ENCODE results near the gene EPB41L1. TPM values are rescaled to one million over a fixed set of nuclear protein-coding genes. Genes with fewer than 3 reads are reported as not detected.

EPB41L1 gene
- polyA plus RNA-seq, 1 donor, result 27.5 TPM

DNA sequence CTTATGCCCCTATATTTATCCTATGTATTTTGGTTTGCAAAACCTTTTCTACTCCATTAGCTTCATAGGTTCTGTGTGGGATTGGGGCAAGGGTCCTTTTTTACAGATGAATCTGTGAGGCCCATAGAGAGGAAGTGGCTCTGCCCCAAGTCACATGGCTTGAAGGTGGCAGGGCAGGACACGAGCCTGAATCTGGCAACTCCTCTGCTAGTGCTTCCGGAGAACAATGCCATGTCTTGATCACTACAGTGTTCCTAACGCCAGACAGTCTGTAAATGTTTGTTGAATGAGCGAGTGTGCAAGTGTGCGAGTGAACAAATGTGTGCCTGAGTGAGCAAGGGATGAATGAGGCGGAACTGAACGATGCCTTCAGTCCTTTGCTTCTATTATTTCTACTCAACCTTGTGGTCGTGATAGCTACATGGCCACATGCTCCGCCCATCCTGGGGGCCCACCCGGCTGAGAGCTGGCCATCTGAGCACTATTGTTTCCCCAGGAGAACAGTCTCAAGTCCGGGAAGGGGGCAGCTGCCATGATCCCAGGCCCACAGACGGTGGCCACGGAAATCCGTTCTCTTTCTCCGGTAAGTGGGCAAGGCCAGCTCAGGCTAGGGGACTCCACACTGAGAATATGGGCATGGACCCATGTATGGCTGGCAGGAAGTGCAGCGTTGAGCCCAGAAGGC, 64.0 kb downstream of the EPB41L1 start:
- Histone ChIP-seq H3K9me3 (ENCODE audit: control insufficient read depth, low read depth, low read length) (no peaks in the 10 kb centered on the region), H3K27ac (ENCODE audit: low read length) (no peak overlapping the region), H3K4me3 (ENCODE audit: low read length) (no peak overlapping the region), H3K4me1 (ENCODE audit: control insufficient read depth, insufficient read depth, low read length) (no peaks in the 10 kb centered on the region), H3K27me3 (ENCODE audit: control insufficient read depth, insufficient read depth, low read length) (no peaks in the 10 kb centered on the region), H3K36me3 (ENCODE audit: control insufficient read depth, insufficient read depth, low read length) (peaks cover 44% of the 10 kb centered on the region)
- DNase-seq, result no peak
- no CpG with 5 or more reads among the region's 16 CpGs for WGBS (ENCODE audit: insufficient coverage, low lambda C conversion rate)

DNA sequence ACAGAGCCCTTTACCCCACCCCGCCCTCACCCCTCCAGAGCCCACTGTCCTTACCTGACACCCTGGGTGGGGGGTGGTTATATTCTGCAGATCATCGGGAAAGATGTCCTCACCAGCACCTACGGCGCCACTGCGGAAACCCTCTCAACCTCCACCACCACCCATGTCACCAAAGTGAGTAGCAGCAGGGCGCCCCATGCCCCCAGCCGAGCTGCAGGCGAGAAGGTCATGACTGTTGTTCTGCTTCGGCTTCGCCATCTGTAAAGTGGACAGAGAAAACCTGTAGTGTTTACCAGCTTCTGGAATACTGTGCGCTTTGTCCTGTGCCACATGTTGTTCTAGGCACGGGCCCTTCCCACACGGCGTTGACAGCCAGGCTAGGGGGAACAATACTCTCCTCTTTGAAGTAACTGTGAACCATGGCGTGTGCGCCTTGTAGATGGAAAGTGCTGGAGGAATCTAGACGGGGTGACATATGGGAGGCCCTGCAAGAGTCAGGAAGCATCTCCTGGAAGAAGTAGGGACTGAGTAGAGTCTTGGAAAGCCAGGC, 65.2 kb downstream of the EPB41L1 start:
- H3K4me1 ChIP-seq (ENCODE audit: control insufficient read depth, insufficient read depth, low read length), result no peaks in the 10 kb centered on the region

DNA sequence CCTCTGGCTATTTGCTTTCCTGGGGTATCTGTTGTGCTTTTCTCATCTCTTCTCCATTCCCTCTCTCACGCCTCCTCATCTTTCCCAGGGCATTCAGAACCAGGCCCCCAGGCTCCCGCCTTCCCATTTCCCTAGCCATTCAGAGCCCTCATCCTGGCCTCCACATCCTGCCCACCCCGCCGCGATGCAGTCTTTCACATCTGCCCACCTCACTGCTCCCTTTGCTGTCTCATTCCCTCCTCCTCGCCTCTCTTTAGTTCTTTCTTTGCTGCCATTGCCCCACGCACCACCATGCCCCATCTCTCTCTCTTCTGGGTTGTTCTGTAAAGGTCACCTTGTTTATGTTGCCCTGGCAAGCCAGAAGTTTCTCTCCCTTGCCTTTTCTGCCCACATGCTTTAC, 71.1 kb downstream of the EPB41L1 start:
- H3K27me3 ChIP-seq (ENCODE audit: control insufficient read depth, insufficient read depth, low read length), result no peaks in the 10 kb centered on the region
- WGBS (ENCODE audit: insufficient coverage, low lambda C conversion rate), result no CpG with 5 or more reads among the region's 7 CpGs
- no peak for DNase-seq
- H3K9me3 ChIP-seq (ENCODE audit: control insufficient read depth, low read depth, low read length), result no peaks in the 10 kb centered on the region
- peaks cover 44% of the 10 kb centered on the region for H3K36me3 ChIP-seq (ENCODE audit: control insufficient read depth, insufficient read depth, low read length)
- no peaks in the 10 kb centered on the region for H3K4me1 ChIP-seq (ENCODE audit: control insufficient read depth, insufficient read depth, low read length)
- no peak overlapping the region for H3K27ac ChIP-seq (ENCODE audit: low read length)
- H3K4me3 ChIP-seq (ENCODE audit: low read length), result no peak overlapping the region

More for the DNA sequence above, 65.2 kb downstream of the EPB41L1 start:
- no peak for DNase-seq
- Histone ChIP-seq H3K27me3 (ENCODE audit: control insufficient read depth, insufficient read depth, low read length) (no peaks in the 10 kb centered on the region), H3K4me3 (ENCODE audit: low read length) (no peak overlapping the region), H3K27ac (ENCODE audit: low read length) (no peak overlapping the region), H3K36me3 (ENCODE audit: control insufficient read depth, insufficient read depth, low read length) (peaks cover 39% of the 10 kb centered on the region), H3K9me3 (ENCODE audit: control insufficient read depth, low read depth, low read length) (no peaks in the 10 kb centered on the region)
- no CpG with 5 or more reads among the region's 17 CpGs for WGBS (ENCODE audit: insufficient coverage, low lambda C conversion rate)

DNA sequence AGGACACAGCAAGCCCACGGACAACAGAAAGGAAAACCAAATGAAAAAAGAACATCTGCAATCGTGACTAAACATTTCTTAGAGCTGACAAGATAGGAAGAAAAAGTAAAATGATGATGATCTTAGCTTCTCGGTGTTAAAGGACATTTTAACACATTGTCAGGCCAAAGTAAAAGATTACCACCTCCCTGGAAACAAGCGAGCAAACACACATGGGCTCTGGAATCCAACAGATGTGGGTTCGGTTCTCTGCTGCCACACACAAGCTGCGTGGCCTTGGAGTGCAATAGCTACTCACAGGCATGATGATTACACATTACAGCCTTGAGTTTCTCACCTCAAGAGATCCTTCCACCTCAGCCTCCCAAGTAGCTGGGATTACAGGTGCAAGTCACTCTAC, 74.2 kb downstream of the EPB41L1 start:
- H3K27ac ChIP-seq (ENCODE audit: low read length), result no peak overlapping the region
- no peaks in the 10 kb centered on the region for H3K27me3 ChIP-seq (ENCODE audit: control insufficient read depth, insufficient read depth, low read length)
- 100% methylated on average over 1 of the region's 6 CpGs for WGBS (ENCODE audit: insufficient coverage, low lambda C conversion rate)
- no peak for DNase-seq
- H3K36me3 ChIP-seq (ENCODE audit: control insufficient read depth, insufficient read depth, low read length), result peaks cover 27% of the 10 kb centered on the region
- no peaks in the 10 kb centered on the region for H3K4me1 ChIP-seq (ENCODE audit: control insufficient read depth, insufficient read depth, low read length)
- no peaks in the 10 kb centered on the region for H3K9me3 ChIP-seq (ENCODE audit: control insufficient read depth, low read depth, low read length)
- no peak overlapping the region for H3K4me3 ChIP-seq (ENCODE audit: low read length)

DNA sequence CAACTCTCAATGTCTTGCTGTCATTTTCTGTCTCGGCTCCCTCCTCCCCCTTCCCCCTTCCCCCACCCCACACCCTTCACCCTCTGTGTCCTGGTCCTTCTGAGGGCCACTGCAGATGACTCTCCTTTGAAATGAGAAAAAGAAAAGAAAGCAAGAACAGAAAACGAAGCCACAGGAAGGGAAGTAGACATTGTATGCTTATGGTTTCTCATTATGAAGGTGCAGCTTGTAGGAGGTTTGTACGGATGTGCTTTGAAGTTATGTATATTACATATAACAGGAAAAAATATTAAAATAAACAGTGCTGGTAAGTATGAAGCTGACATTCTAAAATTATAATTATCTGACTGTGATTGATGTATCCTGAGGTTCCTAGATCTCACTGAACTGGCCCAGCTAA, 75.5 kb downstream of the EPB41L1 start:
- H3K27me3 ChIP-seq (ENCODE audit: control insufficient read depth, insufficient read depth, low read length), result no peaks in the 10 kb centered on the region
- no peaks in the 10 kb centered on the region for H3K4me1 ChIP-seq (ENCODE audit: control insufficient read depth, insufficient read depth, low read length)
- H3K36me3 ChIP-seq (ENCODE audit: control insufficient read depth, insufficient read depth, low read length), result peaks cover 26% of the 10 kb centered on the region
- 67% methylated on average over 1 of the region's 3 CpGs for WGBS (ENCODE audit: insufficient coverage, low lambda C conversion rate)
- H3K4me3 ChIP-seq (ENCODE audit: low read length), result no peak overlapping the region
- no peaks in the 10 kb centered on the region for H3K9me3 ChIP-seq (ENCODE audit: control insufficient read depth, low read depth, low read length)
- no peak overlapping the region for H3K27ac ChIP-seq (ENCODE audit: low read length)
- DNase-seq, result no peak

DNA sequence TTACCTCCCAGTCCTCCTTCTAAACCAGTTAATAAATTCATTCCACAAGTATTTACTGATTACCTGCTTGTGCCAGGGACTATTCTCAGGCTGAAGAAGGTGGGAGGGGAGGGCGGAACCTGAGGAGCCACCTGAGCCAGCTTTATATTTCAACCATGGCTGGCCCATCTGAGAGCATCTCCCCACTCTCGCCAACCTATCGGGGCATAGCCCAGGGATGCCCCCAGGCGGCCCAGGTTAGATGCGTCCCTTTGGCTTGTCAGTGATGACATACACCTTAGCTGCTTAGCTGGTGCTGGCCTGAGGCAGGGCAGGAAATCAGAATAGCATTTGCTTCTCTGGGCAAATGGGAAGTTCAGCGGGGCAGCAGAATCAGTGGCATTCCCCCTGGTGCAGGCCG, 76.8 kb downstream of the EPB41L1 start:
- no peaks in the 10 kb centered on the region for H3K9me3 ChIP-seq (ENCODE audit: control insufficient read depth, low read depth, low read length)
- no peaks in the 10 kb centered on the region for H3K27me3 ChIP-seq (ENCODE audit: control insufficient read depth, insufficient read depth, low read length)
- H3K4me1 ChIP-seq (ENCODE audit: control insufficient read depth, insufficient read depth, low read length), result peaks cover 4% of the 10 kb centered on the region
- DNase-seq, result no peak
- peaks cover 22% of the 10 kb centered on the region for H3K36me3 ChIP-seq (ENCODE audit: control insufficient read depth, insufficient read depth, low read length)
- whole genome bisulfite sequencing (ENCODE audit: insufficient coverage, low lambda C conversion rate), result no CpG with 5 or more reads among the region's 7 CpGs
- H3K4me3 ChIP-seq (ENCODE audit: low read length), result no peak overlapping the region
- H3K27ac ChIP-seq (ENCODE audit: low read length), result no peak overlapping the region

DNA sequence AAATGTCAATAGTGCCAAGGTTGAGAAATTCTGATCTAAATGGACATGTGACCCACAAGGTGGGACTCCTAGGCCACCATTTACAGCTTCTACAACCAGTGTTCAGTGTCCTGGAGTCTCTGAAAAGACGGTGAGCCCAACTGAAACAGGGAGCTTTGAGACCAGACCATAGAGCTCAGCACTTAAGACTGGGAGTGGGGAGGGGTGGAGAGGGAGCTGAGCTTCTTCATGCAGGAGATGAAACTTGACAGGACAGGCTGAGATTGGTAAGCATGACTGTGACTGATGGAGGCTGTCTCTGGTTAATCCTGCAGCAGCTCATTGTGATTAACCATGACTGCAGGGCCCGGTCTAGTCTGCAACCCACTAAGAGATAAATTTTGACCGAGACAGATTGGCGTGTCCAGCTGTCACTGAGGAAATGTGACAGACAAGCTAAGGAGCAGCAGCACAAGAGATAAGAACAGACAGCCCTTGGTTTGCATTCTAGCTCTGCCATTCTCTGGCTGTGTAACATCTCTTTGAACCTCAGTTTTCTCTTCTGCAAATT, 80.3 kb downstream of the EPB41L1 start:
- Histone ChIP-seq H3K27ac (ENCODE audit: low read length) (no peak overlapping the region), H3K9me3 (ENCODE audit: control insufficient read depth, low read depth, low read length) (no peaks in the 10 kb centered on the region), H3K36me3 (ENCODE audit: control insufficient read depth, insufficient read depth, low read length) (peaks cover 6% of the 10 kb centered on the region), H3K4me1 (ENCODE audit: control insufficient read depth, insufficient read depth, low read length) (peaks cover 10% of the 10 kb centered on the region), H3K4me3 (ENCODE audit: low read length) (no peak overlapping the region), H3K27me3 (ENCODE audit: control insufficient read depth, insufficient read depth, low read length) (no peaks in the 10 kb centered on the region)
- WGBS (ENCODE audit: insufficient coverage, low lambda C conversion rate), result no CpG with 5 or more reads among the region's 4 CpGs
- no peak for DNase-seq

DNA sequence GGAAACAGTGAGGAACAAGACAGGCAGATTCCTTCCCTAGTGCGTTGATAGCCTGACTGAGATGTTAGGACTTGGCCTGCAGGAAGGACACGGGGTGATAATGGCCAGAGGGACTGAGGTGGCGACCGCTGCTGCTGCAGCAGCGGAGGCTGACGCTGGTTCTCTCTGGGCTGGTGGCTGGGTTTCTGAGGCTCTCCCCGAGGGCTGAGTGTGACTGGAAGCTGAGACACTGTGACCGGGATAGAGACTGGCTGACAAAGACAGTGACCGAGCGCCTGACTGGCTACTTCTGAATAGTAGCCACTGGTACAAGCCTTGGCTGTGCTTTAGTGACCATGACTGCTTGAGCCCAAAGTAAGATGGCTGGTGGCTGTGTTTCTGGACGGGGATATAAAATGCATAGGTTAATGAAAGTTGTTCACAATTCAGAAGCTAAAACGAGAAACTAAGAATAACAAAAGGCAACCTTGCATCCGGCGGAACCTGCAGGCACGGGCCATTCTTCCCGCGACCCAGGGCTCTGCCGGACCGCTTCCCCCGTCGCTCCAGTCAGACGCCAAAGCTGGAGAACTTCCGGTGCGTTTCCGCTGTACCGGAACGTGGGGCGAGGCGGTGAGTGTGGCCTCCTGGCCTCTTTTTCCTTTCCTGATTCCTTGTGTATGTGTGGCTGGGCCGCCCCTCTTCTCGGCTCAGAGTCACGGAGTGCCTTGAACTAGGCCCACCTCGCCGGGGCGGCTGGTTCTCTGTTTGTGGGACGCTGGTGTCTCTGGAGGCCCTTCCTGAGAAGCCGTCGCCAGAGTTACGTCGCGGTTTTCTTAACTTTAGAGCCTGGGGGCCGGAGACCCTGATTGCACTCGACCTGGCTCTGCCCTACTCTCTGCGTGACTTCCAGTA, 81.6 kb downstream of the EPB41L1 start, which contains the start of gene AAR2:
Gene AAR2 (plus strand): TSS at position 587 of the 894 bp plus-strand sequence. CDS start 3,391 bp downstream, outside the sequence.
- 0% methylated on average over 2 of the region's 44 CpGs for WGBS (ENCODE audit: insufficient coverage, low lambda C conversion rate)

DNA sequence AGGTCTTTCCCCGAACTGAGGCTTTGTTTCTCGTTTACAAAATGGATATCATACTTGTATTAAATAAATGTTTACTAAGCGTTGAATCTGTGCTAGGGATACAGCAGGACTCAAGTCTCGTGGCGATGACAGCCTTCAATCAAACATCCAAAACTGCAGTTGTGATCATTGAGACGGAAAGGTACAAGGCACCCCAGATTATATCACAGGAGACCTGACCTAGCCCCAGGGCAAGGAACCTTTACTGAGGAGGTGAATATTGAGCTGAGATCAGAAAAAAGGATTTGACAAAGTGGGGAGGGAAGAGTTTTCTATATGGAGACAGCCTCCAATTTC, 82.2 kb downstream of the EPB41L1 start:
- Histone ChIP-seq H3K9me3 (ENCODE audit: control insufficient read depth, low read depth, low read length) (no peaks in the 10 kb centered on the region), H3K27me3 (ENCODE audit: control insufficient read depth, insufficient read depth, low read length) (no peaks in the 10 kb centered on the region), H3K36me3 (ENCODE audit: control insufficient read depth, insufficient read depth, low read length) (peaks cover 16% of the 10 kb centered on the region), H3K27ac (ENCODE audit: low read length) (peak overlapping the region; percentile 53), H3K4me1 (ENCODE audit: control insufficient read depth, insufficient read depth, low read length) (peaks cover 10% of the 10 kb centered on the region), H3K4me3 (ENCODE audit: low read length) (peak overlapping the region; percentile 65)
- no peak for DNase-seq
- no CpG with 5 or more reads among the region's 6 CpGs for WGBS (ENCODE audit: insufficient coverage, low lambda C conversion rate)

More for the DNA sequence above, 81.6 kb downstream of the EPB41L1 start, which contains the start of gene AAR2:
- Histone ChIP-seq H3K36me3 (ENCODE audit: control insufficient read depth, insufficient read depth, low read length) (peaks cover 14% of the 10 kb centered on the region), H3K27ac (ENCODE audit: low read length) (peak within 1 kb of the TSS; percentile 53), H3K4me3 (ENCODE audit: low read length) (peak within 1 kb of the TSS; percentile 65), H3K9me3 (ENCODE audit: control insufficient read depth, low read depth, low read length) (no peaks in the 10 kb centered on the region), H3K27me3 (ENCODE audit: control insufficient read depth, insufficient read depth, low read length) (no peaks in the 10 kb centered on the region), H3K4me1 (ENCODE audit: control insufficient read depth, insufficient read depth, low read length) (peaks cover 10% of the 10 kb centered on the region)
- peak; percentile 75 to 88 for DNase-seq

DNA sequence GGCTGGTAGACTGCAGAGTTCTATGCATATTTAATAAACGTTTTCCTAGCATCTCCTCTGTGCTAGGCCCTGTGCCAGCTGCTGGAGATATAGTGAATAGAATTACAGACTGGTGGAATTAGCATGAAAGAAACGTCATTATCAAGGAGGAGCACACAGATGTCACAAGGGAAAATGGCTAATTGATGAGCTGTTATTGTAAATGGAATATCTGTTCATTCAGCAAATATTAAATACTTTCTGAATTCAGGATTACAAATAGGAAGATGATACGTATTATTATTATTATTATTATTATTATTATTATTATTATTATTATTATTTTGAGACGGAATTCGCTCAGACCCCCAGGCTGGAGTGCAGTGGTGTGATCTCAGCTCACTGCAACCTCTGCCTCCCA, 82.9 kb downstream of the EPB41L1 start:
- no peak for DNase-seq
- Histone ChIP-seq H3K9me3 (ENCODE audit: control insufficient read depth, low read depth, low read length) (no peaks in the 10 kb centered on the region), H3K4me1 (ENCODE audit: control insufficient read depth, insufficient read depth, low read length) (peaks cover 10% of the 10 kb centered on the region), H3K36me3 (ENCODE audit: control insufficient read depth, insufficient read depth, low read length) (peaks cover 17% of the 10 kb centered on the region), H3K27ac (ENCODE audit: low read length) (no peak overlapping the region), H3K4me3 (ENCODE audit: low read length) (peak overlapping the region; percentile 65), H3K27me3 (ENCODE audit: control insufficient read depth, insufficient read depth, low read length) (no peaks in the 10 kb centered on the region)
- WGBS (ENCODE audit: insufficient coverage, low lambda C conversion rate), result no CpG with 5 or more reads among the region's 5 CpGs
